K562 (cell line): ENCODE results near the gene PGGHG. TPM values are rescaled to one million over a fixed set of nuclear protein-coding genes. Genes with fewer than 3 reads are reported as not detected.
A peak's percentile ranks its signal among the peaks of the same experiment; 100 is the strongest.

ENCODE experiments used
- HDGF ChIP-seq: fragments of 450-650 bp; IDR thresholded peaks from 2 replicates; pipeline ENCODE4 v1.6.1; 2016
- LARP7 ChIP-seq: fragments of 450-650 bp; IDR thresholded peaks from 2 replicates; pipeline ENCODE4 v1.6.1; 2016
- MLLT1 ChIP-seq, 2 experiments: fragments of 450-650 bp; IDR thresholded peaks; 2 replicates each; pipeline ENCODE4 v1.6.1; 2016
- MTA3 ChIP-seq: fragments of 450-650 bp; formaldehyde crosslinking; IDR thresholded peaks from 2 replicates; pipeline ENCODE4 v1.6.1; 2017; ENCODE audit warnings: mild to moderate bottlenecking, borderline replicate concordance
- ZBTB40 ChIP-seq, 2 experiments: fragments of 450-650 bp in 1 of 2; sonication (generic) in 1 of 2; formaldehyde crosslinking in 1 of 2; IDR thresholded peaks; 2 replicates each; pipeline versions ENCODE4 v1.7.1 to v1.9.0; 2016 to 2022; ENCODE audit warnings: inconsistent platforms in 1 of 2, mild to moderate bottlenecking in 1 of 2, missing genetic modification reagents in 1 of 2
- ZNF318 ChIP-seq, 2 experiments: fragments of 450-650 bp; IDR thresholded peaks; 2 replicates each; pipeline ENCODE4 v1.6.1; 2016; ENCODE audit warnings: mild to moderate bottlenecking in 2 of 2, borderline replicate concordance in 1 of 2, low read depth in 1 of 2, moderate library complexity in 1 of 2
- polyA plus RNA-seq, 8 experiments: library from polyadenylated mRNA; depleted of rRNA in 4 of 8; stranded (reverse) in 5 of 8; unstranded in 3 of 8; fragments of >200 nt; fragmentation: Nextera tagmentation in 2 of 8; fragmentation: Illumina TruSeq in 1 of 8; extraction: Ambion mirVana in 2 of 8; extraction: Trizol in 1 of 8; gene quantifications; 2 replicates each; pipeline versions ENCODE4 v1.2.1 to v1.2.3, GENCODE V29; 2011 to 2014; ENCODE audit warnings: inconsistent platforms in 1 of 8, missing spikeins in 1 of 8
- total RNA-seq, 7 experiments: library from RNA; depleted of rRNA in 6 of 7; stranded (reverse); fragments of >200 nt in 6 of 7; fragmentation: Illumina TruSeq in 2 of 7; extraction: Trizol in 2 of 7; gene quantifications; 2 replicates each; pipeline versions ENCODE4 v1.2.1 to v1.2.3, GENCODE V29; 2011 to 2021; ENCODE audit warnings: low replicate concordance in 1 of 7

The PGGHG gene
- total and polyA plus RNA-seq, 9 of the 15 experiments (the other 6 are each of a cell fraction or from before 2014, with no cell fraction given), result 0.38 to 85.1 (median 18.1) TPM

- no peak for TF ChIP-seq ZNF318 (IDR thresholded peaks at IDR 0.05; ENCODE audit: borderline replicate concordance in 1 of 2, low read depth in 1 of 2)
- TF ChIP-seq MTA3, result 0 out of 2 replicates have a peak, but pooled peaks have one; percentile 15
- 0 out of 4 replicates have a peak, but pooled peaks of 1 of the 2 experiments have one; percentile 45 for TF ChIP-seq MLLT1 (IDR thresholded peaks at IDR 0.05)
- 0 out of 2 replicates have a peak, but pooled peaks have one; percentile 32 for TF ChIP-seq LARP7
- TF ChIP-seq HDGF, result 0 out of 2 replicates have a peak, but pooled peaks have one; percentile 32
- TF ChIP-seq ZBTB40 (IDR thresholded peaks at IDR 0.05), result 0 out of 2 replicates have a peak, but pooled peaks have one; percentile 9
- TF ChIP-seq ZBTB40 (CRISPR knock-in tag; IDR thresholded peaks at IDR 0.05), result no peak
Observed at GRCh38 chr11:312092-312816, 23.3 kb downstream of the PGGHG start (continued).
